GM19238 (cell line): ENCODE results near the gene TBCD.
"Not testable (repeated sequence)": the region's sequence is repeated elsewhere in the genome, so short reads cannot be mapped to it uniquely, and the experiment has no call there.

Experiments used
- DNase-seq: peaks from one replicate; pipeline ENCODE4 v3.0.0; 2011; ENCODE audit warnings: low spot score; ENCODE audit not compliant: insufficient read length

The TBCD gene

DNA sequence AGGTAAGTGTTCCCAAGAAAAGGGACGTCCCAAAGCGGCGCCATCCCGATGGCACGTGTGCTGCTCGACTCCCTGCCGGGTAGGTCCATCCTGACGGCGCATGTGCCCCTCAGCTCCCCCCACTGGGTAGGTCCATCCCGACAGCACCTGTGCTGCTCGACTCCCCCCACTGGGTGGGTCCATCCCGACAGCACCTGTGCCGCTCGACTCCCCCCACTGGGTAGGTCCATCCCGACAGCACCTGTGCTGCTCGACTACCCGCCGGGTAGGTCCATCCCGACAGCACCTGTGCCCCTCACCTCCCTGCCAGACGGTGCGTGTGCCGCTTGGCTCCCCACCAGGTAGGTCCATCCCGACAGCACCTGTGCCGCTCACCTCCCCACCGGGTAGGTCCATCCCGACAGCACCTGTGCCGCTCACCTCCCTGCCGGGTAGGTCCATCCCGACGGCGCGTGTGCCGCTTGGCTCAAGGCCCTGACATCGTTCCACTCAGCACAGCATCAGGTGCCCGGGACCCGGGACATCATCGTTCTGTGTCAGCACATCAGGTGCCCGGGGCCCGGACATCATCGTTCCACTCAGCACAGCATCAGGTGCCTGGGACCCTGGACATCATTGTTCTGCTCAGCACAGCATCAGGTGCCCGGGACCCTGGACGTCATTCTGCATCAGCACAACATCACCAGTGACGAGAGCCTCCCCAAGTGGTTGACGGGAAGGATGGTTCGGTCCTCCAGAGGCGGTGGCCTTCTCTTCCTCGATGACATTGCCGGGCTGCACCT is 22.2 kb upstream of the TBCD start:
- no peak for DNase-seq

DNA sequence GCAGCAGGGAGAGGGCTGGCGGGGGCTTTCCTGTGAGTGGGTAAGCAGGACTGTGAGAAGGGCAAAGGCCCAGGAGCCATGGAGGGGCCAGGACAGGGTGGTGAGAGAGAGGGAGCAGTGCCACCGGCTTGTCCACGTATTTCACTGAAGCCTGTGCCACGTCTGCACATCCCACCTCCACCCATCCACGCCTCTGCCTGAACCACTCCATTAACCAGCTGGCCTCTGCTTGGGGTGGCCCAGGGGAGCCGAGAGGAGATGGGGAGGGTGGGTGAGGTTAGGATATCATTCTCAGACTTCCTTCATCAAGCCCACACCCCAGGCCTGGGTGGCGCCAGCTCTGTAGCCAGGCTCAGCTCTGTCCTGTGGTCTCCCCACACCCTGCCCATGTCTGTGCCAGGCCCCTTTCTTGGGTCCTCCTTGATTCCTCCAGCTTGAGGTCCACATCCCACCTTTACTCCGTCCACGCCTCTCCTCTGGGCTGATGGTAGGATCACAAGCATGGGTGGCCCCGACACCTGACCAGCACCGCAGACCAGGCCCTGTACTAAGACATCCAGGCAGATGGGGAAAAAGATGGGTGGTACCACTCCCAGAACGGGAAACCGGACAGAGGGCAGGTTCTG is 19.6 kb upstream of the TBCD start:
- DNase-seq: no peak

- DNase-seq: no peak
Measured at GRCh38 chr17:82734987-82735866, 16.6 kb upstream of the TBCD start, which contains the start of gene FN3K. FN3K (plus strand) TSS chr17:82735615; CDS start chr17:82735637, 22 bp downstream.

DNA sequence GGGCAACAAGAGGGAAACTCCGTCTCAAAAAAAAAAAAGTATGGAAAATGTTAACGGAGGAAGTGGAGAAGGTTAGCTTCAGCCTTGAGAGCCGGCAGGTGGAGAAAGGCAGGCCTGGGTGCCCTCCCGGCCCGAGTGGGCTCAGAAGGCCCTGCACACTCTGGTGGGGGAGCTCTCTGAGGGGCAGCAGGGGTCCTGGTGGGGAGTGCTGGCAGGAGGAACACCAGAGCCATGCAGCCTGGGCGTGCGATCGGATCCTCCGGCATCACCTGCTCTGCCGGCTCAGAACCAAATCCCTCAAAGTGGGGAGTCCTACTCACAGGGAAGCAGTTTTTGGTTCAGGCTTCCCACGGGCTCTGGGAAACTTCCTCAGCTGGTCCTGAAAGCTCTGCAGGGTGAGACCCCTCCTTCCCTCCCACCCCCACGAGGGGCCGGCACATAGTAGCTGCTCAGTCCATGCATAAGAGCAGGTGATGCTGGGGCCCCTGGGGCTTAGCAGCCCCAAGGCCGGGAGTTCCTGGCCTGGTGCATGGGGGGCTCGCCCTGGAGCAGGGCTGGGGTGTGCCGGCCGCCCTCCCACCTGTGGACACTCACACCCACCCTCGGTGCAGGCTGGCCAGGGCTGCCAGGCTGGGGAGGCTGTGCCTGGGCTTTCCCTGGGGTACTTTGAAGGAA is 15.2 kb upstream of the TBCD start:
- no peak for DNase-seq

GRCh38 chr17:82737967-82738877 is 13.6 kb upstream of the TBCD start:
- no peak for DNase-seq

- no peak for DNase-seq
Measured at GRCh38 chr17:82740906-82741759, 10.7 kb upstream of the TBCD start.

GRCh38 chr17:82743344-82744219 is 8.3 kb upstream of the TBCD start:
- no peak for DNase-seq

- not testable (repeated sequence) for DNase-seq
Measured at GRCh38 chr17:82744736-82745135, 7.1 kb upstream of the TBCD start.

GRCh38 chr17:82745524-82745923 is 6.3 kb upstream of the TBCD start:
- no peak for DNase-seq

DNA sequence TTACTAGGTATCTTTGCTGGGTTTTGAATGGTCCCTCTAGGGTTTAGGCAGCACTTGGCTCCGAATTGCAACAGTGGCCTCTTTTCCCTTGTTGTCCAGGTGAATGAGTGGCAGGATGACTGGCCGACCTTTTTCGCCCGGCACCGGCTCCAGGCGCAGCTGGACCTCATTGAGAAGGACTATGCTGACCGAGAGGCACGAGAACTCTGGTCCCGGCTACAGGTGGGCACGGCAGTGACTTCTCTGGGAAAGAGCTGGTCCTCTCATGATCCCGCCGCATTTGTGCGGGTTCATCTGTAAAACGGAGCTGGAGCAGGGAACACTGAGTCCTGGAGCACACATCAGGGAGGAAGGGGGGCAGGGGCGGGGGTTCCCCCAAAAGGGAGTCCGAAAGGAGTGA is 3.1 kb upstream of the TBCD start:
- no peak for DNase-seq

- no peak for DNase-seq
Measured at GRCh38 chr17:82750241-82750908, 1.5 kb upstream of the TBCD start.

DNA sequence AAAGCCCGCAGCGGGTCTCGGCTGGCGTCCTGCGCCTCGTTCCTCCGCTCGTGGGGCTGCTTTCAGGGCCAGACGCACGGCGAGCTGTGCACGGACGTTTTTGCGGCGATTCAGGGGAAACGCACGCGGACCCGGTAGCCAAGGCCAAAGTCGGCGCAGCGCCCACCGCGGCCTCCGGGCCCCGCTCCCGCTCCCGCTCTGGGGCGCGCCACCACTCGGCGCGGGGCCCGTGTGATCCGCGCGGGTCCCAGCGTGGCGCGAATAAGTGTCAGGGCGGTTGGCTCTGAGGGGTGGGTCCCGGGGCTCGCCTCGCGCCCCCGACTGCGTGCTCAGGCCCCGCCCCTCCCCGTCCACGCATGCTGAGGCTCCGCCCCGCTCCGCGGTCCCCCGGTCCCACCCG is 694 bp upstream of the TBCD start:
- no peak for DNase-seq

DNA sequence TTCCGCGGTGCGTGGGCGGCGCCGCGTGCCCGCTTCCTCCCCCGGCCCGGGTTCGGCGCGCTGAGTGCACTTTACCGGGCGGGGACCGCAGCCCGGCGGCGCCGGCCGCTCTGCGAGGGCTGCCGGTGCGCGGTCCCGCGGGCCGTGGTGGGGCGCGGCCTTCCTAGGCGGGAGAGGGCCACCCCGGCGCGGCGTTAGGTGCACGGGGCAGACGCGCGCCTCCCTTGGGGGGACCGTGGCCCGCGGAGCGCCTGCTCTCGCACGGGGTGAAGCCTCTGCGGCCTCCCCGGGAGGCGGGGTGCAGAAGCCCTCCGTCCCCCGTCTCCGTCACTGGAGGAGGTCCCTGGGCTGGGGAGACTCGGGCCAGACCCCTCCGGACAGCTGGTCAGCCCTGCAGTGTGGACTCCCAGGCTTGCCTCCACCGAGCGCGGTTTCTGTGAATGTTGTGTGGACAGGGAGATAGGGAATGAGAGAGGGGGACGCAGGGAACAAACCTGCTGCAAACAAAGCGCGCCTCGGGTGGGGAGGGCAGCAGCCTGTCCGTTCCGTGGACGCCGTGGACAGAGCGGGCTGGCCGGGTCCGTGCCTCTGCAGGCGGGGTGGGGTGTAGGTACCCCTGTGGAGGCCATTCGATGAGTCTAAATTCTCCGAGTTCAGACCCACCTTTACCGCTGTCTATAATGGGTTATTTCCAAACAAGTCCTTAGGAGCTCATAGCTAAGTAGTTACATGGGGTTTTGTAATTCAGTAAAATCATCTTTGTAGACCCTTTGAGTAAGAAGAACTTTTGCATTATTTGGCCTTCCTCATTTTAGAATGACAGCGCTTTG is 721 bp downstream of the TBCD start:
- DNase-seq: peak; percentile 55

- no peak for DNase-seq
Measured at GRCh38 chr17:82753201-82753464, 1.3 kb downstream of the TBCD start.

- no peak for DNase-seq
Measured at GRCh38 chr17:82754297-82755208, 2.7 kb downstream of the TBCD start.

- no peak for DNase-seq
Measured at GRCh38 chr17:82756166-82756565, 4.3 kb downstream of the TBCD start.
